GM21529 (cell line): ENCODE results near the gene RBM23.

ENCODE experiments used
- ATAC-seq: cut with Tn5 transposase; IDR thresholded peaks from one replicate; pipeline ENCODE4 v1.9.1; 2021; ENCODE audit not compliant: unreplicated experiment

The RBM23 gene

GRCh38 chr14:22845821-22846625 is 72.9 kb downstream of the RBM23 start:
- ATAC-seq: no peak

- ATAC-seq: no peak
These were observed 73.9 kb downstream of the RBM23 start for GRCh38 chr14:22845103-22845394.

DNA sequence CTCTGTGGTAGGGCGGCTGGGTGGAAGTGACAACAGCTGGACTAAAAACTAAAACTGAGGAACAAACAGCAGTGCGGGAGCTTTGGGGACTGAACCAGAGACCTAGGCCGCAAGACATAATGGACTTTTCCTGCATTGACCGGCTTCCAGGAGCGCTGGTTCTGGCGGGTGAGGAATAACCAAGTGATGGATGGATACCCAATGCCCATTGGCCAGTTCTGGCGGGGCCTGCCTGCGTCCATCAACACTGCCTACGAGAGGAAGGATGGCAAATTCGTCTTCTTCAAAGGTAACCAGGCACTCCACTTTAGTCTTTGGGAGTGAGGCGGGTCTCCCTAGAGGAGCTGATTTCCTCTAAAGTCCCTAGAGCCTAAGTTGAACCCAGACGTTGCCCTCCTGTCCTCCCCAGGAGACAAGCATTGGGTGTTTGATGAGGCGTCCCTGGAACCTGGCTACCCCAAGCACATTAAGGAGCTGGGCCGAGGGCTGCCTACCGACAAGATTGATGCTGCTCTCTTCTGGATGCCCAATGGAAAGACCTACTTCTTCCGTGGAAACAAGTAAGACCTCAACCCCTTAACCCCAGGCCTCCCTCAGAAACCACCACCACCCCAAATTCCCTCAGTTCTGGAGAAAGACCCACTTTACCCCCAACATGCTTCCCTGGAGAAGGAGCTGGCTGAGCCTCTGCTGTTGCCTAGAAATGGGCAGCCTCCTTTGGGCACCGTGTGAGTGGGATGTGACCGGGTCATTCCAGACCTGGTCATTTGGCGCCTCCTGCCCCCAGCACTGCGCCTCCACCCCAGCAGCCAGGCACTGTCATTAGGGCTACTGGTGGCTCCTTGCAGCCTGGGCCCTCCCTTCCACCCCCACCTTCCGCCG is 74.5 kb downstream of the RBM23 start:
- ATAC-seq: no peak
